Occipital lobe (tissue), 3 donors: ENCODE measurements around the gene CHAF1A. TPM values are rescaled to one million over a fixed set of nuclear protein-coding genes. Genes with fewer than 3 reads are reported as not detected.

Experiments
- DNase-seq: peaks from one replicate; lab custom pipeline; 2025; lab: John Stamatoyannopoulos, UW
- small RNA-seq: library from RNA; depleted of rRNA; stranded (forward); fragments of <200 nt; gene quantifications from one replicate; pipeline ENCODE3, GENCODE V24; 2014
- total RNA-seq: library from RNA; depleted of rRNA; stranded (reverse); fragments of >200 nt; gene quantifications from one replicate; pipeline ENCODE4 v1.2.3, GENCODE V29; 2014

CHAF1A gene
- total RNA-seq, 1 donor from 2014 or later, result 6.2 TPM

- no peak for DNase-seq
These were observed 85.1 kb downstream of the CHAF1A start for GRCh38 chr19:4487572-4487971.

- DNase-seq, result no peak
These were observed 86.1 kb downstream of the CHAF1A start for GRCh38 chr19:4488496-4488895.

- no peak for DNase-seq
These were observed 89.0 kb downstream of the CHAF1A start for GRCh38 chr19:4491446-4491845.

- DNase-seq, result no peak
These were observed 90.1 kb downstream of the CHAF1A start for GRCh38 chr19:4492337-4493103.

Small RNAs within 50 kb of the gene (small RNA-seq; reads per million reads assigned to genes)
- gene MIR4746, result not detected

Other genes starting within 250 kb of the CHAF1A start
- gene CREB3L3, start 249.0 kb upstream of the CHAF1A start, total RNA-seq, result not detected
- gene SIRT6, start 220.1 kb upstream of the CHAF1A start, total RNA-seq, result 8.7 TPM
- gene ANKRD24, start 220.0 kb upstream of the CHAF1A start, total RNA-seq, result 16.4 TPM
- gene EBI3, start 173.1 kb upstream of the CHAF1A start, total RNA-seq, result 0.47 TPM
- 16.2 TPM for gene YJU2, start 155.6 kb upstream of the CHAF1A start, total RNA-seq
- 0.94 TPM for gene SHD, start 123.4 kb upstream of the CHAF1A start, total RNA-seq
- 2.7 TPM for gene TMIGD2, start 100.3 kb upstream of the CHAF1A start, total RNA-seq
- 28.4 TPM for gene FSD1, start 98.0 kb upstream of the CHAF1A start, total RNA-seq
- 2.8 TPM for gene STAP2, start 63.8 kb upstream of the CHAF1A start, total RNA-seq
- gene MPND, start 59.1 kb upstream of the CHAF1A start, total RNA-seq, result 11.5 TPM
- gene SH3GL1, start 2.1 kb upstream of the CHAF1A start, total RNA-seq, result 15.3 TPM
- gene UBXN6, start 55.2 kb downstream of the CHAF1A start, total RNA-seq, result 54.7 TPM
- 32.8 TPM for gene HDGFL2, start 69.7 kb downstream of the CHAF1A start, total RNA-seq
- gene PLIN4, start 115.8 kb downstream of the CHAF1A start, total RNA-seq, result under 0.01 TPM
- gene PLIN5, start 132.6 kb downstream of the CHAF1A start, total RNA-seq, result 2.0 TPM
- gene LRG1, start 137.4 kb downstream of the CHAF1A start, total RNA-seq, result not detected
- 32.0 TPM for gene SEMA6B, start 157.0 kb downstream of the CHAF1A start, total RNA-seq
- gene TNFAIP8L1, start 236.9 kb downstream of the CHAF1A start, total RNA-seq, result 5.6 TPM